GM10266 (cell line): ENCODE data around the gene REEP5.
A peak's percentile ranks its signal among the peaks of the same experiment; 100 is the strongest.
"Not testable (repeated sequence)": the region's sequence is repeated elsewhere in the genome, so short reads cannot be mapped to it uniquely, and the experiment has no call there.

Experiments
- DNase-seq: peaks from one replicate; pipeline ENCODE4 v3.0.0; 2012; ENCODE audit errors: extremely low spot score
- TF ChIP-seq, protein P1 (sequence below): IDR thresholded peaks from 2 replicates; pipeline ENCODE4 v1.5.1; 2012; ENCODE audit warnings: mild to moderate bottlenecking, low read depth; ENCODE audit not compliant: control insufficient read depth, insufficient read depth; ENCODE audit errors: missing control alignments

Gene REEP5

GRCh38 chr5:112866739-112867138, 55.3 kb downstream of the REEP5 start:
- TF ChIP-seq, protein P1, sequence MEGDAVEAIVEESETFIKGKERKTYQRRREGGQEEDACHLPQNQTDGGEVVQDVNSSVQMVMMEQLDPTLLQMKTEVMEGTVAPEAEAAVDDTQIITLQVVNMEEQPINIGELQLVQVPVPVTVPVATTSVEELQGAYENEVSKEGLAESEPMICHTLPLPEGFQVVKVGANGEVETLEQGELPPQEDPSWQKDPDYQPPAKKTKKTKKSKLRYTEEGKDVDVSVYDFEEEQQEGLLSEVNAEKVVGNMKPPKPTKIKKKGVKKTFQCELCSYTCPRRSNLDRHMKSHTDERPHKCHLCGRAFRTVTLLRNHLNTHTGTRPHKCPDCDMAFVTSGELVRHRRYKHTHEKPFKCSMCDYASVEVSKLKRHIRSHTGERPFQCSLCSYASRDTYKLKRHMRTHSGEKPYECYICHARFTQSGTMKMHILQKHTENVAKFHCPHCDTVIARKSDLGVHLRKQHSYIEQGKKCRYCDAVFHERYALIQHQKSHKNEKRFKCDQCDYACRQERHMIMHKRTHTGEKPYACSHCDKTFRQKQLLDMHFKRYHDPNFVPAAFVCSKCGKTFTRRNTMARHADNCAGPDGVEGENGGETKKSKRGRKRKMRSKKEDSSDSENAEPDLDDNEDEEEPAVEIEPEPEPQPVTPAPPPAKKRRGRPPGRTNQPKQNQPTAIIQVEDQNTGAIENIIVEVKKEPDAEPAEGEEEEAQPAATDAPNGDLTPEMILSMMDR, result no peak
- DNase-seq, result no peak

DNA sequence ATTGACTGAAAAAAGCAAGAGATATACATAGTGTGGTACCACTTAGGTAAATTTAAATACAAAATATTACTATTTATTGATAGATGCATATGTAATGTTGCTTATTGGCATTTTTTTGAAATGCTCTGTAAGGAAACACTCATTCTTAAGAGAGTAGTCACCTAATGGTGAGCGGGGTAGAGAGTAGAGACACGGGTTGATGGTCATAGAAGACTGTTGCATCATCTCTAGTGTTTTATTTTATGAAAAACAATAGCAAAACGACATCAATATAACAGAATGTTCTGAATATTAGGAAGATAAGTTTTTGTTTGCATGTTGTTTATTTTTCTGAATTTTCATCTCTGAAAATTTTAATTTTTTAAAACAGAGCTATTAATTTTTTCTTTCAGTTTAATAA, 56.9 kb downstream of the REEP5 start:
- DNase-seq, result no peak
- TF ChIP-seq, protein P1, result no peak

GRCh38 chr5:112863549-112863948, 58.5 kb downstream of the REEP5 start:
- no peak for DNase-seq
- TF ChIP-seq, protein P1, result no peak

DNA sequence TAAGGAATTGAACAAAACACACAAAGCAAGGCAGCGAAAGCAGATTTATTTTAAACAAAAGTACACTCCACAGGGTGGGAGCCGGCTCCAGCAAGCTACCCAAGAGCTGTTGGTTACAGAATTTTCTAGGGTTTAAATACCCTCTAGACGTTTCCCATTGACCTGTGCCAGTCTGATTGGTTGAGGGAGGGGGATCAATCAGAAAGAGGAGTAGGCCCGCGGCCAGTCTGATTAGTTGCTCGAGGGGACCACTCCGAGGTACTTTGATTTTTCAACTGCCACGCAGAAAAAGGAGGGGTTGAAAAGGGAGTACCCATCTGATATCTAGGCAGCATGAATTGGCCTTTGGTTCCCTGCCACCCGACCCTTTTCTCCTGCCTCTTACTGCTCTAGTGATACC, 59.9 kb downstream of the REEP5 start:
- TF ChIP-seq, protein P1, result no peak
- DNase-seq, result no peak

DNA sequence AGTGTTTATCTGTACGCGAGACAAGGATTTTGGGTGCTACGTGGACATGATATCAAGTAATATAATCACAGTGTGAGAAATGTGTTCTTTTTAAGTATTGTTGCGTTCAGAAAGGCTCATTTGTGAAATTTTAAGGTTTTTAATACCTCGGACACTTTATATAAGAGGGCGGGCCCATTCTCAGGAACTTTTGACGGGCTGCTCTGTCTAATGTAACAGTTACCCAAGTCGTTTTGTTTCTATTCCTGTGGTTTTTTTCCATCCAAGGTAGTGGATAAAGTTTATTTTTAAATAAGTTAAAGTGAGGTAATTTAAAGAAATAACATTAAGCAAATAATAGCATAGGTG, 60.4 kb downstream of the REEP5 start:
- no peak for DNase-seq
- TF ChIP-seq, protein P1, result no peak

DNA sequence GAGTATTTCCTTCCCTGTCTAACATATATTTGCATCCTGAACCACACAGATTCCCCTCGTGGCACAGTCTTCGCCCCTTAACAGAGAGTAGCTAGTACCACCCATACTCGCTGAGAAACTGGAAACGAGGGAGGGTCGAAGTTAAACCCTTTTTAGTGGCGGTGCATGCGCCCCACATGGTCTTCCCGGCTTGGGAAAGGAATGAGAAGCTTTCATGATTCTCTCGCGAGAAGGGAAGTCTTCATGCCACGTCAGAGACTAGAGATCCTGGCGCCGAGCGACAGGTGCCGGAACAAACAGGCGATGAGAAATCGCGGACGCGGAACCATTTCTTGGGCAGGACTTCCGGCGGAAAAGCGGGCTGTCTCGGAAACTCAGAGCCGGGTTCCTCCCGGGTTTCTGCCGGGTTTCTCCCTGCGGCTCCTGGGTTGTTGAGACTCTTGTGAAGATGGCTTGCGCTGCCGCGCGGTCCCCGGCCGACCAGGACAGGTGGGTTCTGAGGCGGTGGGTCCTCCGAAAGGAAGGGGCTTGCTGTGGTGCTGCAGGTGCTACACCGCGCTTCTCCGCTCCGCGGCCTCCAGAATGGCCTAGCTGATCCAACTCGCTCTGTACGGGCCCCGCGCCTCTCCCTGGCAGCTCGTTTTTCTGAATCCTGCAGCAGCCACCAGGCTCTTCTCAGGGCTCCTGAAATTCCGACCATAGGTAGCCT, 60.9 kb downstream of the REEP5 start, which contains the start of gene SRP19:
SRP19 (plus strand) TSS at position 359 of the 709 bp plus-strand sequence; CDS start at position 449, 90 bp downstream.
- TF ChIP-seq, protein P1, result no peak
- peak; percentile 90 for DNase-seq

GRCh38 chr5:112860571-112860928, 61.5 kb downstream of the REEP5 start:
- not testable (repeated sequence) for DNase-seq

DNA sequence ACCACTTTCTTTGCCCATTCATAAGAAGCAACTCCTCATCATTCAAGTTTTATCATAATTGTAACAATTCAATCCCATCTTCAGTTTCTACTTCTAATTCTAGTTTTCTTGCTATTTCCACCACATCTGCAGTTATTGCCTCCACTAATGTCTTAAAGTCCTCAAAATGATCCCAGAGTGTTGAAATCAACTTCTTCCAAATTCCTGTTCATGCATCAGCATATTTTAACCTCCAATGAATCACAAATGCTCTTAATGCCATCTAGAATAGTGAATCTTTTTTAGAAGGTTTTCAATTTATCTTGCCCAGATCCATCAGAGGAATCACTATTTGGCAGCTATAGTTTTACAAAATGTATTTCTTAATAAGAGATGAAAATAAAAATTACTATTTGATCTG, 64.2 kb downstream of the REEP5 start:
- no peak for DNase-seq
- TF ChIP-seq, protein P1, result no peak
